Measurements from ENCODE around the gene NUTM2F.
"Not testable (repeated sequence)": the region's sequence is repeated elsewhere in the genome, so short reads cannot be mapped to it uniquely, and the experiment has no call there.

GRCh38 chr9:94347451-94347850 is 19.0 kb upstream of the NUTM2F start:
- not testable (repeated sequence) for TF ChIP-seq CTCF (IDR thresholded peaks at IDR 0.05; ENCODE audit: low read depth, low read length); EZH2phosphoT487 (IDR thresholded peaks at IDR 0.05; ENCODE audit: low read depth)

Measured in OCI-LY3 (cell line).